ENCODE measurements around the gene CSNK1D. TPM values are rescaled to one million over a fixed set of nuclear protein-coding genes. Genes with fewer than 3 reads are reported as not detected.
"Not testable (repeated sequence)": the region's sequence is repeated elsewhere in the genome, so short reads cannot be mapped to it uniquely, and the experiment has no call there.

The CSNK1D gene
- total and polyA plus RNA-seq, 4 experiments from 2014 or later, result 31.6 to 182 (median 129) TPM

GRCh38 chr17:82193520-82194220 lies 79.8 kb downstream of the CSNK1D start:
- CTCF ChIA-PET (ENCODE audit: partially characterized antibody), result no interaction called here
- H3K4me3 ChIP-seq (ENCODE audit: low read length in 2 of 2), result no peak overlapping the region
- no peaks in the 10 kb centered on the region for H3K27me3 ChIP-seq (ENCODE audit: insufficient read depth, low read length)
- POLR2A ChIA-PET (ENCODE audit: partially characterized antibody), result no interaction called here
- DNase-seq, result no peak
- no peak overlapping the region for H3K27ac ChIP-seq (ENCODE audit: low read depth, low read length)
- intact Hi-C loops (cut with micrococcal nuclease), result no loop called here
- H3K4me1 ChIP-seq (ENCODE audit: insufficient read depth, low read length), result peaks cover 11% of the 10 kb centered on the region
- peaks cover 30 to 34% of the 10 kb centered on the region in 2 donors for H3K36me3 Mint-ChIP-seq
- H3K9me3 ChIP-seq (ENCODE audit: control insufficient read depth in 1 of 2, low read length in 2 of 2), result no peaks in the 10 kb centered on the region
- H3K27ac Mint-ChIP-seq, result peak overlapping the region in 1 of 7 donors; percentile 51
- peaks cover 8 to 15% (median 11%) of the 10 kb centered on the region in 4 donors for H3K4me1 Mint-ChIP-seq
- no peak overlapping the region for H3K4me3 Mint-ChIP-seq
- H3K9me3 Mint-ChIP-seq, result no peaks in the 10 kb centered on the region
- H3K27me3 Mint-ChIP-seq, result no peaks in the 10 kb centered on the region
- peaks cover 14% of the 10 kb centered on the region for H3K36me3 ChIP-seq (ENCODE audit: insufficient read depth, low read length)

DNA sequence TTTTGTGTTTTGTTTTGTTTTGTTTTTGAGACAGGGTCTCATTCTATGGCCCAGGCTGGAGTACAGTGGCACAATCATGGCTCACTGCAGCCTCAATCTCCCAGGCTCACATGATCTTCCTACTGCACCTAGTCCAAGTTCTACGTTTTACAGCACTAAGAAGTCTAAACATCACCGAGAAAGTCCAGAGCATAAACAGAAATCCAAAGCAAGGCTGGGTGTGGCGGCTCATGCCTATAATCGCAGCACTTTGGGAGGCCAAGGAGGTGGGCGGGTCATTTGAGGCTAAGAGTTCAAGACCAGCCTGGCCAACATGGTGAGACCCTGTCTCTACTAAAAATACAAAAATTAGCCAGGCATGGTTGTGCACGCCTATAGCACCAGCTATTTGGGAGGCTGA lies 80.5 kb downstream of the CSNK1D start:
- H3K27ac Mint-ChIP-seq; POLR2A ChIA-PET (ENCODE audit: partially characterized antibody); H3K9me3 Mint-ChIP-seq; H3K27me3 ChIP-seq (ENCODE audit: insufficient read depth, low read length); DNase-seq; H3K27me3 Mint-ChIP-seq; H3K9me3 ChIP-seq (ENCODE audit: control insufficient read depth in 1 of 2, low read length in 2 of 2); H3K4me3 Mint-ChIP-seq; intact Hi-C loops (cut with micrococcal nuclease); CTCF ChIA-PET (ENCODE audit: partially characterized antibody); H3K27ac ChIP-seq (ENCODE audit: low read depth, low read length); H3K4me1 Mint-ChIP-seq; H3K4me1 ChIP-seq (ENCODE audit: insufficient read depth, low read length); H3K4me3 ChIP-seq (ENCODE audit: low read length in 2 of 2): not testable (repeated sequence)
- peaks cover 30 to 34% of the 10 kb centered on the region in 2 donors for H3K36me3 Mint-ChIP-seq
- H3K36me3 ChIP-seq (ENCODE audit: insufficient read depth, low read length), result peaks cover 14% of the 10 kb centered on the region

Small RNA genes lying within 50 kb of the gene (microRNA-seq; reads per million reads assigned to microRNA genes)
- gene MIR6787 (ENCODE audit: borderline microRNAs expressed, borderline number of aligned reads, borderline replicate concordance), result not detected

Other genes with a start within 250 kb of the CSNK1D start
- 1 to 10 TPM in 1 of 2 experiments, under 1 TPM in 1; 0.86 to 2.3 TPM for gene RAC3, start 242.0 kb downstream of the CSNK1D start, total RNA-seq
- under 1 TPM in 1 of 2 donors, not detected in 1; 0.44 TPM for gene RAC3, start 242.0 kb downstream of the CSNK1D start, polyA plus RNA-seq
- 10 to 100 TPM; 65.9 to 68.2 TPM for gene DCXR, start 236.0 kb downstream of the CSNK1D start, total RNA-seq
- gene DCXR, start 236.0 kb downstream of the CSNK1D start, polyA plus RNA-seq, result 100 to 1,000 TPM; 118 to 164 TPM
- 10 to 100 TPM; 37.6 to 44.0 TPM for gene RFNG, start 221.9 kb downstream of the CSNK1D start, total RNA-seq
- gene RFNG, start 221.9 kb downstream of the CSNK1D start, polyA plus RNA-seq, result 1 to 10 TPM; 6.2 to 8.2 TPM
- 10 to 100 TPM; 85.1 to 89.0 TPM for gene GPS1, start 221.8 kb downstream of the CSNK1D start, total RNA-seq
- gene GPS1, start 221.8 kb downstream of the CSNK1D start, polyA plus RNA-seq, result 100 to 1,000 TPM; 139 to 148 TPM
- 100 to 1,000 TPM; 139 to 141 TPM for gene DUS1L, start 207.9 kb downstream of the CSNK1D start, total RNA-seq
- gene DUS1L, start 207.9 kb downstream of the CSNK1D start, polyA plus RNA-seq, result 100 to 1,000 TPM in 1 of 2 donors, 10 to 100 TPM in 1; 48.1 to 138 TPM
- 10 to 100 TPM; 26.5 to 27.7 TPM for gene FASN, start 175.5 kb downstream of the CSNK1D start, total RNA-seq
- 1 to 10 TPM in 1 of 2 donors, under 1 TPM in 1; 0.03 to 3.5 TPM for gene FASN, start 175.5 kb downstream of the CSNK1D start, polyA plus RNA-seq
- 10 to 100 TPM; 80.5 to 88.7 TPM for gene CCDC57, start 60.9 kb downstream of the CSNK1D start, total RNA-seq
- 10 to 100 TPM; 41.6 to 43.6 TPM for gene CCDC57, start 60.9 kb downstream of the CSNK1D start, polyA plus RNA-seq
- gene SLC16A3, start 44.7 kb downstream of the CSNK1D start, total RNA-seq, result 10 to 100 TPM; 30.3 to 31.4 TPM
- 1 to 10 TPM; 1.4 to 5.6 TPM for gene SLC16A3, start 44.7 kb downstream of the CSNK1D start, polyA plus RNA-seq
- gene CD7, start 43.9 kb upstream of the CSNK1D start, total RNA-seq, result 10 to 100 TPM; 40.9 to 41.0 TPM
- 10 to 100 TPM; 53.1 to 82.6 TPM for gene CD7, start 43.9 kb upstream of the CSNK1D start, polyA plus RNA-seq
- gene SECTM1, start 60.1 kb upstream of the CSNK1D start, total RNA-seq, result 1 to 10 TPM; 5.3 to 6.1 TPM
- gene SECTM1, start 60.1 kb upstream of the CSNK1D start, polyA plus RNA-seq, result 1 to 10 TPM; 2.2 to 4.3 TPM
- gene TEX19, start 85.5 kb upstream of the CSNK1D start, total RNA-seq, result not detected
- gene TEX19, start 85.5 kb upstream of the CSNK1D start, polyA plus RNA-seq, result not detected
- not detected for gene UTS2R, start 98.1 kb upstream of the CSNK1D start, total RNA-seq
- not detected for gene UTS2R, start 98.1 kb upstream of the CSNK1D start, polyA plus RNA-seq
- 100 to 1,000 TPM; 105 to 113 TPM for gene HEXD, start 144.6 kb upstream of the CSNK1D start, total RNA-seq
- gene HEXD, start 144.6 kb upstream of the CSNK1D start, polyA plus RNA-seq, result 10 to 100 TPM; 12.6 to 15.1 TPM
- 10 to 100 TPM; 28.8 to 30.3 TPM for gene OGFOD3, start 144.9 kb upstream of the CSNK1D start, total RNA-seq
- 10 to 100 TPM; 23.4 to 36.1 TPM for gene OGFOD3, start 144.9 kb upstream of the CSNK1D start, polyA plus RNA-seq
- gene CYBC1, start 177.1 kb upstream of the CSNK1D start, total RNA-seq, result 100 to 1,000 TPM; 236 to 249 TPM
- 100 to 1,000 TPM; 166 to 237 TPM for gene CYBC1, start 177.1 kb upstream of the CSNK1D start, polyA plus RNA-seq
- 10 to 100 TPM; 80.8 to 82.9 TPM for gene NARF, start 185.0 kb upstream of the CSNK1D start, total RNA-seq
- gene NARF, start 185.0 kb upstream of the CSNK1D start, polyA plus RNA-seq, result 100 to 1,000 TPM in 1 of 2 donors, 10 to 100 TPM in 1; 94.2 to 146 TPM
- 10 to 100 TPM; 51.5 to 57.5 TPM for gene FOXK2, start 246.0 kb upstream of the CSNK1D start, total RNA-seq
- 1 to 10 TPM; 1.3 to 6.8 TPM for gene FOXK2, start 246.0 kb upstream of the CSNK1D start, polyA plus RNA-seq